Esophagus squamous epithelium (tissue), 4 donors: ENCODE data around the gene SEMA4D.

Experiments
- CTCF ChIP-seq, 6 experiments: fragments of 450-650 bp in 4 of 6; fragments of 200-600 bp in 2 of 6; sonication (generic) in 2 of 6; IDR thresholded peaks; one replicate each; pipeline ENCODE4 v1.5.1; 2016 to 2019; ENCODE audit warnings: antibody characterized with exemption in 6 of 6, mild to moderate bottlenecking in 4 of 6, moderate library complexity in 4 of 6
- POLR2A ChIP-seq, 4 donors: fragments of 450-650 bp; IDR thresholded peaks; one replicate each; pipeline ENCODE4 v1.6.1; 2017; ENCODE audit warnings: antibody characterized with exemption in 4 of 4, mild to moderate bottlenecking in 4 of 4, moderate library complexity in 3 of 4

GRCh38 chr9:89488131-89488530 lies 9.8 kb downstream of the SEMA4D start:
- TF ChIP-seq CTCF (IDR thresholded peaks at IDR 0.05) (no peak), POLR2A (IDR thresholded peaks at IDR 0.05) (no peak)
